ENCODE results near the gene G2E3.
"Not testable (repeated sequence)": the region's sequence is repeated elsewhere in the genome, so short reads cannot be mapped to it uniquely, and the experiment has no call there.

Gene G2E3

GRCh38 chr14:30630248-30630647, 71.3 kb downstream of the G2E3 start:
- H3K9me3 ChIP-seq (replicated peaks; ENCODE audit: low read length), result no peaks in the 10 kb centered on the region
- H3K4me3 ChIP-seq (ENCODE audit: low read length), result no peak overlapping the region
- peaks cover 35% of the 10 kb centered on the region for H3K36me3 ChIP-seq (ENCODE audit: insufficient read depth, low read length)
- peaks cover 10% of the 10 kb centered on the region for H3K4me1 ChIP-seq (ENCODE audit: control insufficient read depth, insufficient read depth, low read length)
- H3K27me3 ChIP-seq (ENCODE audit: control insufficient read depth, insufficient read depth, low read length), result no peaks in the 10 kb centered on the region
- H3K4me2 ChIP-seq (ENCODE audit: low read length), result no peak overlapping the region
- H3K9ac ChIP-seq (ENCODE audit: low read depth, low read length), result no peak overlapping the region

GRCh38 chr14:30632730-30633129, 73.8 kb downstream of the G2E3 start:
- Histone ChIP-seq H3K36me3 (ENCODE audit: insufficient read depth, low read length) (peaks cover 49% of the 10 kb centered on the region), H3K4me3 (ENCODE audit: low read length) (no peak overlapping the region), H3K4me1 (ENCODE audit: control insufficient read depth, insufficient read depth, low read length) (peaks cover 10% of the 10 kb centered on the region), H3K4me2 (ENCODE audit: low read length) (no peak overlapping the region), H3K9ac (ENCODE audit: low read depth, low read length) (no peak overlapping the region), H3K27me3 (ENCODE audit: control insufficient read depth, insufficient read depth, low read length) (no peaks in the 10 kb centered on the region), H3K9me3 (replicated peaks; ENCODE audit: low read length) (no peaks in the 10 kb centered on the region)

- no peak overlapping the region for H3K9ac ChIP-seq (ENCODE audit: low read depth, low read length)
- no peaks in the 10 kb centered on the region for H3K27me3 ChIP-seq (ENCODE audit: control insufficient read depth, insufficient read depth, low read length)
- H3K4me3 ChIP-seq (ENCODE audit: low read length), result no peak overlapping the region
- H3K4me1 ChIP-seq (ENCODE audit: control insufficient read depth, insufficient read depth, low read length), result peaks cover 8% of the 10 kb centered on the region
- no peak overlapping the region for H3K4me2 ChIP-seq (ENCODE audit: low read length)
- H3K9me3 ChIP-seq (replicated peaks; ENCODE audit: low read length), result no peaks in the 10 kb centered on the region
- peaks cover 58% of the 10 kb centered on the region for H3K36me3 ChIP-seq (ENCODE audit: insufficient read depth, low read length)
These were observed 80.0 kb downstream of the G2E3 start for GRCh38 chr14:30638926-30639325.

- Histone ChIP-seq H3K4me2 (ENCODE audit: low read length) (no peak overlapping the region), H3K9ac (ENCODE audit: low read depth, low read length) (no peak overlapping the region), H3K4me3 (ENCODE audit: low read length) (no peak overlapping the region), H3K9me3 (replicated peaks; ENCODE audit: low read length) (no peaks in the 10 kb centered on the region), H3K4me1 (ENCODE audit: control insufficient read depth, insufficient read depth, low read length) (peaks cover 8% of the 10 kb centered on the region), H3K27me3 (ENCODE audit: control insufficient read depth, insufficient read depth, low read length) (no peaks in the 10 kb centered on the region), H3K36me3 (ENCODE audit: insufficient read depth, low read length) (peaks cover 58% of the 10 kb centered on the region)
These were observed 82.2 kb downstream of the G2E3 start for GRCh38 chr14:30641207-30641606.

GRCh38 chr14:30644462-30644861, 85.5 kb downstream of the G2E3 start:
- not testable (repeated sequence) for H3K27me3 ChIP-seq (ENCODE audit: control insufficient read depth, insufficient read depth, low read length); H3K4me3 ChIP-seq (ENCODE audit: low read length); H3K9ac ChIP-seq (ENCODE audit: low read depth, low read length); H3K4me2 ChIP-seq (ENCODE audit: low read length); H3K9me3 ChIP-seq (replicated peaks; ENCODE audit: low read length); H3K4me1 ChIP-seq (ENCODE audit: control insufficient read depth, insufficient read depth, low read length)
- peaks cover 54% of the 10 kb centered on the region for H3K36me3 ChIP-seq (ENCODE audit: insufficient read depth, low read length)

GRCh38 chr14:30645600-30645999, 86.6 kb downstream of the G2E3 start:
- Histone ChIP-seq H3K9me3 (replicated peaks; ENCODE audit: low read length) (no peaks in the 10 kb centered on the region), H3K9ac (ENCODE audit: low read depth, low read length) (no peak overlapping the region), H3K27me3 (ENCODE audit: control insufficient read depth, insufficient read depth, low read length) (no peaks in the 10 kb centered on the region), H3K4me3 (ENCODE audit: low read length) (no peak overlapping the region), H3K4me2 (ENCODE audit: low read length) (no peak overlapping the region), H3K36me3 (ENCODE audit: insufficient read depth, low read length) (peaks cover 61% of the 10 kb centered on the region), H3K4me1 (ENCODE audit: control insufficient read depth, insufficient read depth, low read length) (no peaks in the 10 kb centered on the region)

GRCh38 chr14:30648471-30648870, 89.5 kb downstream of the G2E3 start:
- Histone ChIP-seq H3K4me1 (ENCODE audit: control insufficient read depth, insufficient read depth, low read length) (no peaks in the 10 kb centered on the region), H3K9me3 (replicated peaks; ENCODE audit: low read length) (no peaks in the 10 kb centered on the region), H3K4me2 (ENCODE audit: low read length) (no peak overlapping the region), H3K9ac (ENCODE audit: low read depth, low read length) (no peak overlapping the region), H3K36me3 (ENCODE audit: insufficient read depth, low read length) (peaks cover 74% of the 10 kb centered on the region), H3K4me3 (ENCODE audit: low read length) (no peak overlapping the region), H3K27me3 (ENCODE audit: control insufficient read depth, insufficient read depth, low read length) (no peaks in the 10 kb centered on the region)

- H3K4me3 ChIP-seq (ENCODE audit: low read length), result no peak overlapping the region
- peaks cover 5% of the 10 kb centered on the region for H3K4me1 ChIP-seq (ENCODE audit: control insufficient read depth, insufficient read depth, low read length)
- H3K9me3 ChIP-seq (replicated peaks; ENCODE audit: low read length), result no peaks in the 10 kb centered on the region
- no peak overlapping the region for H3K4me2 ChIP-seq (ENCODE audit: low read length)
- no peak overlapping the region for H3K9ac ChIP-seq (ENCODE audit: low read depth, low read length)
- H3K36me3 ChIP-seq (ENCODE audit: insufficient read depth, low read length), result peaks cover 82% of the 10 kb centered on the region
- H3K27me3 ChIP-seq (ENCODE audit: control insufficient read depth, insufficient read depth, low read length), result no peaks in the 10 kb centered on the region
These were observed 93.0 kb downstream of the G2E3 start for GRCh38 chr14:30651937-30652336.

GRCh38 chr14:30655124-30655523, 96.2 kb downstream of the G2E3 start:
- no peak overlapping the region for H3K9ac ChIP-seq (ENCODE audit: low read depth, low read length)
- no peaks in the 10 kb centered on the region for H3K9me3 ChIP-seq (replicated peaks; ENCODE audit: low read length)
- no peak overlapping the region for H3K4me3 ChIP-seq (ENCODE audit: low read length)
- peaks cover 83% of the 10 kb centered on the region for H3K36me3 ChIP-seq (ENCODE audit: insufficient read depth, low read length)
- H3K4me1 ChIP-seq (ENCODE audit: control insufficient read depth, insufficient read depth, low read length), result peaks cover 5% of the 10 kb centered on the region
- no peaks in the 10 kb centered on the region for H3K27me3 ChIP-seq (ENCODE audit: control insufficient read depth, insufficient read depth, low read length)
- no peak overlapping the region for H3K4me2 ChIP-seq (ENCODE audit: low read length)

- Histone ChIP-seq H3K4me1 (ENCODE audit: control insufficient read depth, insufficient read depth, low read length) (peaks cover 5% of the 10 kb centered on the region), H3K4me3 (ENCODE audit: low read length) (no peak overlapping the region), H3K9me3 (replicated peaks; ENCODE audit: low read length) (no peaks in the 10 kb centered on the region), H3K27me3 (ENCODE audit: control insufficient read depth, insufficient read depth, low read length) (no peaks in the 10 kb centered on the region), H3K9ac (ENCODE audit: low read depth, low read length) (no peak overlapping the region), H3K4me2 (ENCODE audit: low read length) (no peak overlapping the region), H3K36me3 (ENCODE audit: insufficient read depth, low read length) (peaks cover 80% of the 10 kb centered on the region)
These were observed 96.7 kb downstream of the G2E3 start for GRCh38 chr14:30655658-30656057.

- Histone ChIP-seq H3K36me3 (ENCODE audit: insufficient read depth, low read length) (peaks cover 77% of the 10 kb centered on the region), H3K27me3 (ENCODE audit: control insufficient read depth, insufficient read depth, low read length) (no peaks in the 10 kb centered on the region), H3K9ac (ENCODE audit: low read depth, low read length) (no peak overlapping the region), H3K4me2 (ENCODE audit: low read length) (no peak overlapping the region), H3K4me3 (ENCODE audit: low read length) (no peak overlapping the region), H3K4me1 (ENCODE audit: control insufficient read depth, insufficient read depth, low read length) (peaks cover 5% of the 10 kb centered on the region), H3K9me3 (replicated peaks; ENCODE audit: low read length) (no peaks in the 10 kb centered on the region)
These were observed 97.3 kb downstream of the G2E3 start for GRCh38 chr14:30656190-30656632.

- H3K4me1 ChIP-seq (ENCODE audit: control insufficient read depth, insufficient read depth, low read length), result peaks cover 5% of the 10 kb centered on the region
- H3K4me3 ChIP-seq (ENCODE audit: low read length), result no peak overlapping the region
- peaks cover 77% of the 10 kb centered on the region for H3K36me3 ChIP-seq (ENCODE audit: insufficient read depth, low read length)
- no peaks in the 10 kb centered on the region for H3K27me3 ChIP-seq (ENCODE audit: control insufficient read depth, insufficient read depth, low read length)
- H3K9me3 ChIP-seq (replicated peaks; ENCODE audit: low read length), result no peaks in the 10 kb centered on the region
- H3K9ac ChIP-seq (ENCODE audit: low read depth, low read length), result no peak overlapping the region
- H3K4me2 ChIP-seq (ENCODE audit: low read length), result no peak overlapping the region
These were observed 98.1 kb downstream of the G2E3 start for GRCh38 chr14:30657050-30657449.

Data from skeletal muscle satellite cell (primary cell).